H9 (cell line): ENCODE results near the gene PIBF1. TPM values are rescaled to one million over a fixed set of nuclear protein-coding genes. Genes with fewer than 3 reads are reported as not detected.

Source experiments
- DNase-seq: peaks from one replicate; pipeline ENCODE4 v3.0.0-alpha.2; 2017
- H2AFZ ChIP-seq: one replicate; pipeline ENCODE4 v1.6.1; 2013; ENCODE audit warnings: mild to moderate bottlenecking, low read length, control low read depth, moderate library complexity
- H2AK5ac ChIP-seq: 2 replicates; pipeline ENCODE4 v1.6.1; 2013; ENCODE audit warnings: low read length, control low read depth, mixed read lengths; ENCODE audit not compliant: insufficient read length
- H2BK120ac ChIP-seq: one replicate; pipeline ENCODE4 v1.6.1; 2013; ENCODE audit warnings: low read depth, mild to moderate bottlenecking, low read length, control low read depth, inconsistent platforms; ENCODE audit not compliant: poor library complexity, severe bottlenecking
- H2BK12ac ChIP-seq: 2 replicates; pipeline ENCODE4 v1.6.1; 2013; ENCODE audit warnings: low read length, control low read depth, mixed read lengths, low read depth; ENCODE audit not compliant: insufficient read length
- H2BK15ac ChIP-seq: 2 replicates; pipeline ENCODE4 v1.6.1; 2013; ENCODE audit warnings: low read depth, low read length, control low read depth
- H2BK20ac ChIP-seq: one replicate; pipeline ENCODE4 v1.6.1; 2013; ENCODE audit warnings: low read depth, mild to moderate bottlenecking, low read length, control low read depth, inconsistent platforms; ENCODE audit not compliant: poor library complexity, severe bottlenecking
- H2BK5ac ChIP-seq: 2 replicates; pipeline ENCODE4 v1.6.1; 2013; ENCODE audit warnings: low read length, control low read depth, mixed read lengths; ENCODE audit not compliant: insufficient read length
- H3K14ac ChIP-seq: 2 replicates; pipeline ENCODE4 v1.6.1; 2013; ENCODE audit warnings: low read length, control low read depth; ENCODE audit not compliant: insufficient read depth
- H3K18ac ChIP-seq: 2 replicates; pipeline ENCODE4 v1.6.1; 2013; ENCODE audit warnings: low read depth, mild to moderate bottlenecking, mixed read lengths, low read length, control low read depth; ENCODE audit not compliant: insufficient read length
- H3K23ac ChIP-seq: 2 replicates; pipeline ENCODE4 v1.6.1; 2013; ENCODE audit warnings: low read length, control low read depth, mixed read lengths, low read depth; ENCODE audit not compliant: insufficient read length
- H3K23me2 ChIP-seq: 2 replicates; pipeline ENCODE4 v1.6.1; 2013; ENCODE audit warnings: low read depth, mild to moderate bottlenecking, mixed read lengths, low read length, control low read depth; ENCODE audit not compliant: insufficient read length, poor library complexity, severe bottlenecking
- H3K27ac ChIP-seq: 2 replicates; pipeline ENCODE4 v1.5.1; 2013; ENCODE audit warnings: low read length, control low read depth, mixed read lengths, low read depth; ENCODE audit not compliant: insufficient read length
- H3K27me3 ChIP-seq: 2 replicates; pipeline ENCODE4 v1.6.1; 2013; ENCODE audit warnings: low read length, control low read depth, inconsistent platforms; ENCODE audit not compliant: insufficient read depth
- H3K4ac ChIP-seq: 2 replicates; pipeline ENCODE4 v1.6.1; 2013; ENCODE audit warnings: low read depth, mild to moderate bottlenecking, control low read depth, inconsistent platforms, low read length, moderate library complexity
- H3K4me1 ChIP-seq: 2 replicates; pipeline ENCODE4 v1.6.1; 2013; ENCODE audit warnings: low read length, control low read depth, inconsistent platforms; ENCODE audit not compliant: insufficient read depth
- H3K4me2 ChIP-seq: 2 replicates; pipeline ENCODE4 v1.6.1; 2013; ENCODE audit warnings: low read length, control low read depth, mixed read lengths; ENCODE audit not compliant: insufficient read length, insufficient read depth
- H3K56ac ChIP-seq: 2 replicates; pipeline ENCODE4 v1.6.1; 2013; ENCODE audit warnings: low read depth, mild to moderate bottlenecking, mixed read lengths, low read length, control low read depth; ENCODE audit not compliant: insufficient read length
- H3K79me1 ChIP-seq: 2 replicates; pipeline ENCODE4 v1.6.1; 2013; ENCODE audit warnings: low read depth, mild to moderate bottlenecking, moderate library complexity, low read length, control low read depth, inconsistent platforms; ENCODE audit not compliant: insufficient read depth, poor library complexity, severe bottlenecking
- H3K79me2 ChIP-seq: 2 replicates; pipeline ENCODE4 v1.6.1; 2013; ENCODE audit warnings: low read length, control low read depth, inconsistent platforms; ENCODE audit not compliant: insufficient read depth
- H3K9ac ChIP-seq: 2 replicates; pipeline ENCODE4 v1.6.1; 2013; ENCODE audit warnings: low read length, control low read depth, mixed read lengths; ENCODE audit not compliant: insufficient read length; ENCODE audit errors: extremely low read depth
- H3K9me3 ChIP-seq: one replicate; pipeline ENCODE4 v1.6.1; 2013; ENCODE audit warnings: low read depth, low read length, inconsistent platforms; ENCODE audit not compliant: control insufficient read depth
- H3T11ph ChIP-seq: one replicate; pipeline ENCODE4 v1.6.1; 2013; ENCODE audit warnings: mild to moderate bottlenecking, low read length, control low read depth, inconsistent platforms
- H4K20me1 ChIP-seq: one replicate; pipeline ENCODE4 v1.6.1; 2013; ENCODE audit not compliant: control insufficient read depth, insufficient read length, insufficient read depth
- H4K5ac ChIP-seq: 2 replicates; pipeline ENCODE4 v1.6.1; 2013; ENCODE audit warnings: low read depth, mild to moderate bottlenecking, mixed read lengths, low read length, control low read depth; ENCODE audit not compliant: insufficient read length
- H4K8ac ChIP-seq: replicated peaks from 2 replicates; pipeline ENCODE4 v1.6.1; 2013; ENCODE audit warnings: low read length, control low read depth, mixed read lengths, low read depth; ENCODE audit not compliant: insufficient read length
- H4K91ac ChIP-seq: 2 replicates; pipeline ENCODE4 v1.6.1; 2013; ENCODE audit warnings: low read depth, mild to moderate bottlenecking, moderate library complexity, mixed read lengths, low read length, control low read depth; ENCODE audit not compliant: insufficient read length
- H3K27ac Mint-ChIP-seq, 3 experiments: 2 replicates in 2 of 3; 3 replicates in 1 of 3; pipeline ENCODE4 v1.8.0; 2020 to 2021; ENCODE audit warnings: mixed read lengths in 3 of 3, mild to moderate bottlenecking in 1 of 3, moderate library complexity in 1 of 3
- H3K27me3 Mint-ChIP-seq: 2 replicates; pipeline ENCODE4 v1.8.0; 2021; ENCODE audit warnings: low read depth, mild to moderate bottlenecking, moderate library complexity, mixed read lengths
- H3K36me3 Mint-ChIP-seq, 3 experiments: 2 replicates in 2 of 3; 3 replicates in 1 of 3; pipeline ENCODE4 v1.8.0; 2020 to 2021; ENCODE audit warnings: low read depth in 3 of 3, mixed read lengths in 3 of 3; ENCODE audit not compliant: insufficient read depth in 1 of 3
- H3K4me1 Mint-ChIP-seq, 2 experiments: 2 replicates each; pipeline ENCODE4 v1.8.0; 2020; ENCODE audit warnings: mixed read lengths in 2 of 2
- H3K4me3 Mint-ChIP-seq, 2 experiments: 2 replicates in 1 of 2; 3 replicates in 1 of 2; pipeline ENCODE4 v1.8.0; 2020 to 2021; ENCODE audit warnings: mild to moderate bottlenecking in 2 of 2, mixed read lengths in 2 of 2, moderate library complexity in 1 of 2
- H3K9me3 Mint-ChIP-seq, 2 experiments: 2 replicates in 1 of 2; 3 replicates in 1 of 2; pipeline ENCODE4 v1.8.0; 2020; ENCODE audit warnings: mild to moderate bottlenecking in 2 of 2, mixed read lengths in 2 of 2, moderate library complexity in 1 of 2
- CTCF ChIP-seq: fragments of 200-600 bp; sonication (generic); conservative IDR thresholded peaks from 3 replicates; pipeline ENCODE4 v1.8.0; 2021; ENCODE audit warnings: antibody characterized with exemption, mild to moderate bottlenecking
- WGBS: extraction: QIAGEN DNeasy Blood & Tissue Kit; methylation state at CpG from one replicate; pipeline ENCODE4 v1.1.7; 2013; ENCODE audit warnings: missing lambda C conversion rate, low lambda C conversion rate, mixed read lengths; ENCODE audit not compliant: insufficient read length; ENCODE audit errors: extremely low coverage; 5-methylcytosine and 5-hydroxymethylcytosine counted together
- total RNA-seq: library from RNA; stranded (reverse); gene quantifications from 2 replicates; pipeline ENCODE4 v1.2.1, GENCODE V29; 2021

PIBF1 gene
- total RNA-seq, 1 experiment from 2014 or later = 12.7 TPM

GRCh38 chr13:72952529-72953141 is 170.7 kb downstream of the PIBF1 start:
- Histone ChIP-seq H4K5ac (no peak overlapping the region), H3K4ac (no peak overlapping the region), H2BK120ac (no peak overlapping the region), H2AK5ac (no peak overlapping the region), H3K79me1 (no peaks in the 10 kb centered on the region), H4K20me1 (no peaks in the 10 kb centered on the region), H4K8ac (no peak overlapping the region), H3K4me2 (no peak overlapping the region), H3K27me3 (no peaks in the 10 kb centered on the region), H3K4me1 (no peaks in the 10 kb centered on the region), H2BK5ac (no peak overlapping the region), H2BK20ac (no peak overlapping the region), H3K9me3 (no peaks in the 10 kb centered on the region), H3K56ac (no peak overlapping the region), H3T11ph (no peak overlapping the region), H3K14ac (no peak overlapping the region), H2AFZ (no peak overlapping the region), H3K23ac (no peak overlapping the region), H3K27ac (no peak overlapping the region), H2BK12ac (no peak overlapping the region), H3K9ac (no peak overlapping the region), H3K23me2 (no peaks in the 10 kb centered on the region), H3K79me2 (no peaks in the 10 kb centered on the region), H3K18ac (no peak overlapping the region), H4K91ac (no peak overlapping the region), H2BK15ac (no peak overlapping the region)
- peaks cover 13 to 21% (median 19%) of the 10 kb centered on the region in 3 experiments; a peak in 6 of 7 replicates for H3K36me3 Mint-ChIP-seq
- 0 out of 5 replicates have a peak, but pooled peaks cover 0 to 3% of the 10 kb centered on the region in 2 experiments for H3K9me3 Mint-ChIP-seq
- peak; percentile 48; the same call in 2 of the 3 replicates for TF ChIP-seq CTCF
- H3K27ac Mint-ChIP-seq = peak overlapping the region in 1 of 3 experiments; percentile 81; a peak in 1 of 7 replicates
- DNase-seq = no peak
- H3K27me3 Mint-ChIP-seq = no peaks in the 10 kb centered on the region
- no peak overlapping the region for H3K4me3 Mint-ChIP-seq
- no peaks in the 10 kb centered on the region for H3K4me1 Mint-ChIP-seq
- no CpG with 5 or more reads among the region's 1 CpG for WGBS
